Breast epithelium (tissue), 3 donors: Measurements from ENCODE around the gene USP17L28.
"Not testable (repeated sequence)": the region's sequence is repeated elsewhere in the genome, so short reads cannot be mapped to it uniquely, and the experiment has no call there.

Experiments used
- POLR2AphosphoS5 ChIP-seq, 3 donors: sonication (generic); formaldehyde crosslinking; IDR thresholded peaks; one replicate each; pipeline ENCODE4 v1.6.1; 2017; ENCODE audit warnings: antibody characterized with exemption in 3 of 3
- TF ChIP-seq, protein P1 (sequence below), 3 donors: fragments of 450-650 bp; IDR thresholded peaks; one replicate each; pipeline ENCODE4 v1.5.1; 2016 to 2017; ENCODE audit warnings: antibody characterized with exemption in 3 of 3, mild to moderate bottlenecking in 3 of 3, moderate library complexity in 3 of 3

DNA sequence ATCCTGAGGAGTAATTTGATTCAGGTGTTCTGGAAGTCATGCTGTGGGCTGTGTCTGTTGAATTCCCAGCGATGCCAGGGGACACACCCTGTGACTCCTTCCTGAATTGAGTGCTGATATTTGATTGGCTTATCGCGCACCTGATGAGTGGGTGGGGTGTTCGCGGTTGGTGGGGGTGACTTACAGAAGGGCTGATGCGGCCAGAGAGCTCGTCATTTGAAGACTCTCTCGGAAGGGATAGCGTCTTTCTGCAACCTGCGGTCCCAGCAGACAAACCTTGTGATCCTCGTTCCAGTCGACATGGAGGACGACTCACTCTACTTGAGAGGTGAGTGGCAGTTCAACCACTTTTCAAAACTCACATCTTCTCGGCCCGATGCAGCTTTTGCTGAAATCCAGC, 14.1 kb downstream of the USP17L28 start, which contains the start of gene USP17L30:
- TF ChIP-seq, protein P1, sequence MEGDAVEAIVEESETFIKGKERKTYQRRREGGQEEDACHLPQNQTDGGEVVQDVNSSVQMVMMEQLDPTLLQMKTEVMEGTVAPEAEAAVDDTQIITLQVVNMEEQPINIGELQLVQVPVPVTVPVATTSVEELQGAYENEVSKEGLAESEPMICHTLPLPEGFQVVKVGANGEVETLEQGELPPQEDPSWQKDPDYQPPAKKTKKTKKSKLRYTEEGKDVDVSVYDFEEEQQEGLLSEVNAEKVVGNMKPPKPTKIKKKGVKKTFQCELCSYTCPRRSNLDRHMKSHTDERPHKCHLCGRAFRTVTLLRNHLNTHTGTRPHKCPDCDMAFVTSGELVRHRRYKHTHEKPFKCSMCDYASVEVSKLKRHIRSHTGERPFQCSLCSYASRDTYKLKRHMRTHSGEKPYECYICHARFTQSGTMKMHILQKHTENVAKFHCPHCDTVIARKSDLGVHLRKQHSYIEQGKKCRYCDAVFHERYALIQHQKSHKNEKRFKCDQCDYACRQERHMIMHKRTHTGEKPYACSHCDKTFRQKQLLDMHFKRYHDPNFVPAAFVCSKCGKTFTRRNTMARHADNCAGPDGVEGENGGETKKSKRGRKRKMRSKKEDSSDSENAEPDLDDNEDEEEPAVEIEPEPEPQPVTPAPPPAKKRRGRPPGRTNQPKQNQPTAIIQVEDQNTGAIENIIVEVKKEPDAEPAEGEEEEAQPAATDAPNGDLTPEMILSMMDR (IDR thresholded peaks at IDR 0.05): not testable (repeated sequence)
- not testable (repeated sequence) for TF ChIP-seq POLR2AphosphoS5 (IDR thresholded peaks at IDR 0.05)
